NB4 (cell line): ENCODE results near the gene CDKN2AIPNL.

Experiments used
- DNase-seq: peaks from one replicate; pipeline ENCODE4 v3.0.0; 2010; ENCODE audit warnings: low read depth
- H3K4me3 ChIP-seq: one replicate; pipeline ENCODE4 v1.5.1; 2011; ENCODE audit warnings: mild to moderate bottlenecking, low read depth, low read length, moderate library complexity
- MYC ChIP-seq: IDR thresholded peaks from 2 replicates; pipeline ENCODE4 v1.6.1; 2011; ENCODE audit warnings: low read depth, low read length
- POLR2A ChIP-seq: IDR thresholded peaks from 2 replicates; pipeline ENCODE4 v1.6.1; 2011; ENCODE audit warnings: mild to moderate bottlenecking; ENCODE audit not compliant: insufficient read length; ENCODE audit errors: extremely low read depth
- TF ChIP-seq, protein P1 (sequence below): IDR thresholded peaks from 2 replicates; pipeline ENCODE4 v1.6.1; 2011; ENCODE audit warnings: low read depth, low read length
- TF ChIP-seq, protein P2 (sequence below): IDR thresholded peaks from one replicate; pipeline ENCODE4 v1.5.1; 2012; ENCODE audit warnings: low read depth, low read length

The CDKN2AIPNL gene

DNA sequence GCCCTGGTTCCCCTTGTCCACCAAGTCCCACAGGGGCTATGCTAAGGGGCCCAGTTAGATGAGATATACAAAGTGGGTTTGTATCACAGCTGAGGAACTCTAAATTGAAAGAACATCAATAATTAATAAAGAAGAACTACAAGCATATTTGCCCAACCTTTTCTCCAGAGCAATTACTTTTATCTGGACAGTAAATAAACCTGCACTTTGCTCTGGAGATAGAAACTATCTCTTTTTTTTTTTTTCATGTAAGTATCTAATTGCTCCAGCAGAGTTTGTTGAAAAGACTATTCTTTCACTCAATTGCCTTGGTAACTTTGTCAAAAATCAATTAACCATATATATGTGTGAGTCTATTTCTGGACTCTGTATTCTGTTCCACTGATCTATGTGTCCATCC, 6.0 kb upstream of the CDKN2AIPNL start:
- no peak for DNase-seq

DNA sequence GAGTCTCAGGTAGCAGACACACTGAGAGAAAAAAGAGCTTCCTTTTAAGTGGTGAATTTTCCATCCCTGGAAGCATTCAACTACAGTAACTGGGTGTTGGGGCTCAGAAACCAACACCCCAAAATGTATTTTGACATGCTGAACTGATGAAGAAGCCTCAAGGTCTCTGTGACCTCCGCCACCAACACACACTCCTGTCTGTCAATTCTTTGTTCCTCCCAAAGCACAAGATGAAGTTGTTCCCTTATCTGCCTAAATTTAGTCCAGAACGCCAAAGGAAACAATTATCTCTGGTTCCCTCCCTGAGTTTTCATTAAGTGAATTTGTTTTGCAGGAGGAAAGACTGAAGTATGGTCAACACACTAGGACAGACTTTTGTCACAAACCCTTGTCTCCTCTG, 1.4 kb upstream of the CDKN2AIPNL start:
- TF ChIP-seq, protein P1, sequence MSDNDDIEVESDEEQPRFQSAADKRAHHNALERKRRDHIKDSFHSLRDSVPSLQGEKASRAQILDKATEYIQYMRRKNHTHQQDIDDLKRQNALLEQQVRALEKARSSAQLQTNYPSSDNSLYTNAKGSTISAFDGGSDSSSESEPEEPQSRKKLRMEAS = no peak
- TF ChIP-seq MYC (no peak), POLR2A (no peak)
- TF ChIP-seq, protein P2, sequence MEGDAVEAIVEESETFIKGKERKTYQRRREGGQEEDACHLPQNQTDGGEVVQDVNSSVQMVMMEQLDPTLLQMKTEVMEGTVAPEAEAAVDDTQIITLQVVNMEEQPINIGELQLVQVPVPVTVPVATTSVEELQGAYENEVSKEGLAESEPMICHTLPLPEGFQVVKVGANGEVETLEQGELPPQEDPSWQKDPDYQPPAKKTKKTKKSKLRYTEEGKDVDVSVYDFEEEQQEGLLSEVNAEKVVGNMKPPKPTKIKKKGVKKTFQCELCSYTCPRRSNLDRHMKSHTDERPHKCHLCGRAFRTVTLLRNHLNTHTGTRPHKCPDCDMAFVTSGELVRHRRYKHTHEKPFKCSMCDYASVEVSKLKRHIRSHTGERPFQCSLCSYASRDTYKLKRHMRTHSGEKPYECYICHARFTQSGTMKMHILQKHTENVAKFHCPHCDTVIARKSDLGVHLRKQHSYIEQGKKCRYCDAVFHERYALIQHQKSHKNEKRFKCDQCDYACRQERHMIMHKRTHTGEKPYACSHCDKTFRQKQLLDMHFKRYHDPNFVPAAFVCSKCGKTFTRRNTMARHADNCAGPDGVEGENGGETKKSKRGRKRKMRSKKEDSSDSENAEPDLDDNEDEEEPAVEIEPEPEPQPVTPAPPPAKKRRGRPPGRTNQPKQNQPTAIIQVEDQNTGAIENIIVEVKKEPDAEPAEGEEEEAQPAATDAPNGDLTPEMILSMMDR = no peak
- DNase-seq = no peak
- no peak overlapping the region for H3K4me3 ChIP-seq

More for the DNA sequence above, 6.0 kb upstream of the CDKN2AIPNL start:
- TF ChIP-seq, protein P1 = no peak
- TF ChIP-seq, protein P2 = no peak
- TF ChIP-seq POLR2A = no peak
- no peak for TF ChIP-seq MYC
- no peak overlapping the region for H3K4me3 ChIP-seq

DNA sequence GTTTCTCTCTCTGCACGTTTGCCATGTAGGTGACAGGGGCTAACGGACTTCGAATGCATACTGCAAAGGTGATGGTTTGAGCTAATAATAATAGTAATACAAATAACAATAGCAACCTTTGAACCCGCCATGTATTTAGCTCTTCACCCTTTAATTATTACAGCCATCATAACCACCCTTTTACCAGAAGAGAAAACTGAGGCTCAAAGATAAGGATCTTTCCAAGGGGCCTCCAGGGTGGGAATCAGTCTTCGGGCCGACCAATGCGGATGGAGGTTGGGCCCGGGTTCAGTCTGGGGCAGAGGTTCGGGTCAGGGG, 494 bp downstream of the CDKN2AIPNL start:
- DNase-seq = no peak
- TF ChIP-seq, protein P2 = no peak
- TF ChIP-seq, protein P1 = no peak
- TF ChIP-seq POLR2A (no peak), MYC (no peak)

DNA sequence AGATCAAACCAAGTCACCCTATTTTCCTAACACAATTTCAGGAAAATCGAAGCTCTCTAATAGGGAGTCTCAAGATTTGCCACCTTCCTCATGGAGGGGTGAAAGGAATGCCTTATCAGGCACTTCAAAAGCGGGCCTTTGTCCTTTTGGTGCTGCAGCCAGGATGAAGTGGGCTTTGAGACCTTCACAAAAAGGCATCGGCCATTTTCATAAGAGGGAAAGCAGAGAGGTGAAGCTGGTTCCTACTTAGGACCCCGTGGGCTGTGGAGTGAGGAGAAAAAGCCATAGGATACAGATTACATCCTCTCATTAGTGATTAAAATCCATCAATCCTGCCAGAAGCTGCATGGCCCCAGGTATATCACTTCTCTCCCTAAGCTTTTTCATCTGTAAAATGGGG, 859 bp downstream of the CDKN2AIPNL start:
- TF ChIP-seq, protein P2 = no peak
- TF ChIP-seq MYC (no peak), POLR2A (no peak)
- TF ChIP-seq, protein P1 = no peak
- H3K4me3 ChIP-seq = peak overlapping the region; percentile 92

More for the DNA sequence above, 494 bp downstream of the CDKN2AIPNL start:
- peak overlapping the region; percentile 92 for H3K4me3 ChIP-seq

DNA sequence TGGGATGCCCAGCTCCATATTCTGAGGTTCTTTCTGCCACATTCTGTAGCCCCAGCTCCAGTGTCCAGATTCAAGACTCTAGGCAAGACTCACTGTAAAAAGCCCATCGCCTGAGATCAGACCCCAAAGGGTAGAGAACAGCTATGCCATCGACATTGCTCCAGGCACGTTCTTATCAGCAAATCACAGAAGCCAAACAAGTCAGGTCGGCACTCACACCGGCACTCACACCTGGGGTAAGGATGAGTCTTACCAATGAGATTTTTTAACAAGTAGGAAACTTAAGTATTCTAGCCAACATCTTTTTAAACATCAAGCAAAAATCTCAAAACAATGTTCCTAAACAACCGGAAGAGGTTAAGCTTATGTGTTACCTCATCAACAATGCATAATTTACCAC, 2.4 kb downstream of the CDKN2AIPNL start:
- TF ChIP-seq, protein P1 = no peak
- TF ChIP-seq, protein P2 = no peak
- no peak for TF ChIP-seq MYC
- no peak for TF ChIP-seq POLR2A
- no peak overlapping the region for H3K4me3 ChIP-seq
- DNase-seq = no peak

More for the DNA sequence above, 859 bp downstream of the CDKN2AIPNL start:
- DNase-seq = no peak

DNA sequence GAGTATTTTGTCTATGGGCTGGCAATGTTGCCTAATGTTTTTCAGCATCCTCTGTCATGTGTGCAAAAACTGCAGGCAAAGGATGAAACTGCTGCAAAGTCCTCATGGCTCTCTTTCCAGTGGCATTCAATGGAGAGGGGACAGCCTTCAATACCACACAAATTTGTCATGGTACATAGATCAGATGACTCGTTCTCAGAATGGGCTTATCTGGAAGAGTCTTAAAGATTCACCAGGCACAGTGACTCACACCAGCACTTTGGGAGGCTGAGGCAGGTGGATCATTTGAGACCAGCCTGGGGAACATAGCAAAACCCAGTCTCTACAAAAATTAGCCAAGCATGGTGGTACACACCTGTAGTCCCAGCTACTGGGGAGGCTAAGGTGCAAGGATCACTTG, 5.3 kb downstream of the CDKN2AIPNL start:
- TF ChIP-seq, protein P1 = no peak
- TF ChIP-seq, protein P2 = no peak
- no peak for TF ChIP-seq MYC
- TF ChIP-seq POLR2A = no peak
- H3K4me3 ChIP-seq = no peak overlapping the region
- DNase-seq = no peak
